Measurements from ENCODE around the gene YIPF2. TPM values are rescaled to one million over a fixed set of nuclear protein-coding genes. Genes with fewer than 3 reads are reported as not detected.
"Not testable (repeated sequence)": the region's sequence is repeated elsewhere in the genome, so short reads cannot be mapped to it uniquely, and the experiment has no call there.

Gene YIPF2
- total RNA-seq, 1 experiment from 2014 or later, result 78.1 TPM

- no peaks in the 10 kb centered on the region for H3K27me3 Mint-ChIP-seq (ENCODE audit: insufficient read depth, unreplicated experiment)
- POLR2A ChIA-PET, result no interaction called here
- H3K9me3 Mint-ChIP-seq (ENCODE audit: unreplicated experiment), result no peaks in the 10 kb centered on the region
- no peak for TF ChIP-seq CTCF (IDR thresholded peaks at IDR 0.05; ENCODE audit: insufficient read depth in 1 of 2, low read depth in 1 of 2, low read length in 1 of 2, severe bottlenecking in 1 of 2, unreplicated experiment in 1 of 2)
- no TSS peak for BruUV-seq (replicated peaks)
- CTCF ChIA-PET, result no interaction called here
- Histone ChIP-seq H3K4me1 (peaks cover 31% of the 10 kb centered on the region), H3K27me3 (replicated peaks; ENCODE audit: control insufficient read depth, insufficient read depth, low read length) (no peaks in the 10 kb centered on the region), H3K36me3 (ENCODE audit: control insufficient read depth, insufficient read depth, low read length) (peaks cover 1% of the 10 kb centered on the region; the same call in 1 of the 2 replicates), H3K9me3 (no peaks in the 10 kb centered on the region), H3K4me3 (ENCODE audit: low read depth, low read length) (no peak overlapping the region)
- H3K36me3 Mint-ChIP-seq (ENCODE audit: insufficient read depth, unreplicated experiment), result peaks cover 34% of the 10 kb centered on the region
- intact Hi-C loops (cut with micrococcal nuclease; ENCODE audit: unreplicated experiment), result no loop called here
- peak overlapping the region; percentile 19 for H3K4me3 Mint-ChIP-seq (ENCODE audit: unreplicated experiment)
- peak overlapping the region; percentile 99 for H3K27ac Mint-ChIP-seq (ENCODE audit: unreplicated experiment)
- H3K4me1 Mint-ChIP-seq (ENCODE audit: low read depth, unreplicated experiment), result peaks cover 13% of the 10 kb centered on the region
- no peak for DNase-seq
Observed at GRCh38 chr19:10878253-10878652, 50.2 kb downstream of the YIPF2 start.

- Mint-ChIP-seq H3K4me1 (ENCODE audit: low read depth, unreplicated experiment) (peaks cover 13% of the 10 kb centered on the region), H3K27ac (ENCODE audit: unreplicated experiment) (peak overlapping the region; percentile 99), H3K36me3 (ENCODE audit: insufficient read depth, unreplicated experiment) (peaks cover 39% of the 10 kb centered on the region)
- CTCF ChIA-PET, result interaction anchor here (1.3 kb wide), 1 partner anchor 14 kb away, joined by 3 read pairs; no protein-coding TSS in a partner anchor
- H3K9me3 Mint-ChIP-seq (ENCODE audit: unreplicated experiment); H3K27me3 ChIP-seq (replicated peaks; ENCODE audit: control insufficient read depth, insufficient read depth, low read length); POLR2A ChIA-PET; BruUV-seq (replicated peaks); H3K36me3 ChIP-seq (ENCODE audit: control insufficient read depth, insufficient read depth, low read length); H3K4me3 ChIP-seq (ENCODE audit: low read depth, low read length); H3K27me3 Mint-ChIP-seq (ENCODE audit: insufficient read depth, unreplicated experiment); intact Hi-C loops (cut with micrococcal nuclease; ENCODE audit: unreplicated experiment); DNase-seq; H3K4me3 Mint-ChIP-seq (ENCODE audit: unreplicated experiment); H3K9me3 ChIP-seq: not testable (repeated sequence)
- peaks cover 31% of the 10 kb centered on the region for H3K4me1 ChIP-seq
Observed at GRCh38 chr19:10877608-10878007, 50.8 kb downstream of the YIPF2 start.

- BruUV-seq (replicated peaks), result no TSS peak
- peaks cover 1% of the 10 kb centered on the region; the same call in 1 of the 2 replicates for H3K36me3 ChIP-seq (ENCODE audit: control insufficient read depth, insufficient read depth, low read length)
- peaks cover 28% of the 10 kb centered on the region for H3K4me1 ChIP-seq
- Mint-ChIP-seq H3K27me3 (ENCODE audit: insufficient read depth, unreplicated experiment) (no peaks in the 10 kb centered on the region), H3K4me3 (ENCODE audit: unreplicated experiment) (no peak overlapping the region), H3K9me3 (ENCODE audit: unreplicated experiment) (no peaks in the 10 kb centered on the region), H3K36me3 (ENCODE audit: insufficient read depth, unreplicated experiment) (peaks cover 40% of the 10 kb centered on the region), H3K4me1 (ENCODE audit: low read depth, unreplicated experiment) (peaks cover 13% of the 10 kb centered on the region), H3K27ac (ENCODE audit: unreplicated experiment) (no peak overlapping the region)
- no peak for DNase-seq
- H3K9me3 ChIP-seq, result no peaks in the 10 kb centered on the region
- intact Hi-C loops (cut with micrococcal nuclease; ENCODE audit: unreplicated experiment), result no loop called here
- TF ChIP-seq CTCF (IDR thresholded peaks at IDR 0.05; ENCODE audit: insufficient read depth in 1 of 2, low read depth in 1 of 2, low read length in 1 of 2, severe bottlenecking in 1 of 2, unreplicated experiment in 1 of 2), result no peak
- ChIA-PET POLR2A (no interaction called here), CTCF (interaction anchor here (0.6 to 1.3 kb wide), 2 partner anchors 13 to 80 kb away, joined by 3 to 5 read pairs; no protein-coding TSS in a partner anchor)
- H3K27me3 ChIP-seq (replicated peaks; ENCODE audit: control insufficient read depth, insufficient read depth, low read length), result no peaks in the 10 kb centered on the region
- H3K4me3 ChIP-seq (ENCODE audit: low read depth, low read length), result no peak overlapping the region
Observed at GRCh38 chr19:10876459-10877240, 51.8 kb downstream of the YIPF2 start.
